ENCODE measurements around the gene PRM2.
"Not testable (repeated sequence)": the region's sequence is repeated elsewhere in the genome, so short reads cannot be mapped to it uniquely, and the experiment has no call there.

The PRM2 gene

GRCh38 chr16:11292076-11292748 lies 15.9 kb upstream of the PRM2 start:
- DNase-seq, result no peak
- in situ Hi-C loops (cut with HindIII; ENCODE audit: low pct_ligation_motif_present, low pct_unique_long_range_greater_than_20kb, low sequenced_read_pairs), result no loop called here

GRCh38 chr16:11291091-11291703 lies 14.9 kb upstream of the PRM2 start:
- DNase-seq, result no peak
- in situ Hi-C loops (cut with HindIII; ENCODE audit: low pct_ligation_motif_present, low pct_unique_long_range_greater_than_20kb, low sequenced_read_pairs), result no loop called here

GRCh38 chr16:11290102-11290893 lies 14.0 kb upstream of the PRM2 start:
- DNase-seq, result no peak
- in situ Hi-C loops (cut with HindIII; ENCODE audit: low pct_ligation_motif_present, low pct_unique_long_range_greater_than_20kb, low sequenced_read_pairs), result no loop called here

- in situ Hi-C loops (cut with HindIII; ENCODE audit: low pct_ligation_motif_present, low pct_unique_long_range_greater_than_20kb, low sequenced_read_pairs); DNase-seq: not testable (repeated sequence)
These were observed 13.4 kb upstream of the PRM2 start for GRCh38 chr16:11289696-11290095.

GRCh38 chr16:11289202-11289601 lies 12.9 kb upstream of the PRM2 start:
- no peak for DNase-seq
- in situ Hi-C loops (cut with HindIII; ENCODE audit: low pct_ligation_motif_present, low pct_unique_long_range_greater_than_20kb, low sequenced_read_pairs), result no loop called here

GRCh38 chr16:11285842-11286241 lies 9.6 kb upstream of the PRM2 start:
- no peak for DNase-seq
- in situ Hi-C loops (cut with HindIII; ENCODE audit: low pct_ligation_motif_present, low pct_unique_long_range_greater_than_20kb, low sequenced_read_pairs), result no loop called here

- in situ Hi-C loops (cut with HindIII; ENCODE audit: low pct_ligation_motif_present, low pct_unique_long_range_greater_than_20kb, low sequenced_read_pairs), result no loop called here
- peak; percentile 10 for DNase-seq
These were observed 7.6 kb upstream of the PRM2 start for GRCh38 chr16:11283820-11284248.

GRCh38 chr16:11280616-11281522 lies 4.6 kb upstream of the PRM2 start, which contains the start of gene PRM1:
Gene PRM1 (minus strand): TSS chr16:11281330. CDS start chr16:11281238, 92 bp downstream.
- in situ Hi-C loops (cut with HindIII; ENCODE audit: low pct_ligation_motif_present, low pct_unique_long_range_greater_than_20kb, low sequenced_read_pairs), result no loop called here
- no peak for DNase-seq

GRCh38 chr16:11278681-11279628 lies 2.7 kb upstream of the PRM2 start:
- in situ Hi-C loops (cut with HindIII; ENCODE audit: low pct_ligation_motif_present, low pct_unique_long_range_greater_than_20kb, low sequenced_read_pairs), result no loop called here
- DNase-seq, result no peak

GRCh38 chr16:11277607-11278337 lies 1.5 kb upstream of the PRM2 start:
- no peak for DNase-seq
- in situ Hi-C loops (cut with HindIII; ENCODE audit: low pct_ligation_motif_present, low pct_unique_long_range_greater_than_20kb, low sequenced_read_pairs), result no loop called here

- DNase-seq, result no peak
- in situ Hi-C loops (cut with HindIII; ENCODE audit: low pct_ligation_motif_present, low pct_unique_long_range_greater_than_20kb, low sequenced_read_pairs), result no loop called here
These were observed 765 bp upstream of the PRM2 start for GRCh38 chr16:11276896-11277593.

- in situ Hi-C loops (cut with HindIII; ENCODE audit: low pct_ligation_motif_present, low pct_unique_long_range_greater_than_20kb, low sequenced_read_pairs), result no loop called here
- no peak for DNase-seq
These were observed 1.3 kb downstream of the PRM2 start for GRCh38 chr16:11274964-11275363.

GRCh38 chr16:11273721-11274324 lies 2.5 kb downstream of the PRM2 start:
- in situ Hi-C loops (cut with HindIII; ENCODE audit: low pct_ligation_motif_present, low pct_unique_long_range_greater_than_20kb, low sequenced_read_pairs), result no loop called here
- DNase-seq, result no peak

- no peak for DNase-seq
- in situ Hi-C loops (cut with HindIII; ENCODE audit: low pct_ligation_motif_present, low pct_unique_long_range_greater_than_20kb, low sequenced_read_pairs), result no loop called here
These were observed 3.2 kb downstream of the PRM2 start, which contains the start of gene PRM3 for GRCh38 chr16:11272921-11273720. Gene PRM3 (minus strand): TSS chr16:11273629. CDS start chr16:11273595, 34 bp downstream.

- no peak for DNase-seq
- in situ Hi-C loops (cut with HindIII; ENCODE audit: low pct_ligation_motif_present, low pct_unique_long_range_greater_than_20kb, low sequenced_read_pairs), result no loop called here
These were observed 3.8 kb downstream of the PRM2 start for GRCh38 chr16:11272484-11272883.

All from ACHN (cell line).